Measurements from ENCODE around the gene SYNDIG1. TPM values are rescaled to one million over a fixed set of nuclear protein-coding genes. Genes with fewer than 3 reads are reported as not detected.

The SYNDIG1 gene
- total RNA-seq, 1 experiment from 2014 or later, result 5.4 TPM

GRCh38 chr20:24492698-24493097 lies 23.3 kb downstream of the SYNDIG1 start:
- Histone ChIP-seq H3K23me2 (ENCODE audit: insufficient read length, low read depth, low read length, poor library complexity, severe bottlenecking) (no peaks in the 10 kb centered on the region), H2AK5ac (ENCODE audit: insufficient read length, low read length) (no peak overlapping the region), H3K4ac (ENCODE audit: low read depth, low read length) (no peak overlapping the region), H3K79me2 (ENCODE audit: insufficient read depth, low read length) (no peaks in the 10 kb centered on the region), H3K23ac (ENCODE audit: insufficient read length, low read depth, low read length) (no peak overlapping the region), H4K8ac (replicated peaks; ENCODE audit: insufficient read length, low read depth, low read length) (no peak overlapping the region), H3K27me3 (ENCODE audit: insufficient read depth, low read length) (no peaks in the 10 kb centered on the region), H2BK15ac (ENCODE audit: low read depth, low read length) (no peak overlapping the region), H3K27ac (ENCODE audit: insufficient read length, low read depth, low read length) (no peak overlapping the region), H3K79me1 (ENCODE audit: insufficient read depth, low read depth, low read length, poor library complexity, severe bottlenecking) (no peaks in the 10 kb centered on the region), H3T11ph (ENCODE audit: low read length) (no peak overlapping the region), H2BK5ac (ENCODE audit: insufficient read length, low read length) (no peak overlapping the region), H4K5ac (ENCODE audit: insufficient read length, low read depth, low read length) (no peak overlapping the region), H2AFZ (ENCODE audit: low read length) (no peak overlapping the region), H4K20me1 (ENCODE audit: control insufficient read depth, insufficient read depth, insufficient read length) (no peaks in the 10 kb centered on the region), H3K4me1 (ENCODE audit: insufficient read depth, low read length) (peaks cover 14% of the 10 kb centered on the region), H3K9me3 (ENCODE audit: control insufficient read depth, low read depth, low read length) (no peaks in the 10 kb centered on the region), H3K9ac (ENCODE audit: extremely low read depth, insufficient read length, low read length) (no peak overlapping the region), H3K18ac (ENCODE audit: insufficient read length, low read depth, low read length) (no peak overlapping the region), H3K4me2 (ENCODE audit: insufficient read depth, insufficient read length, low read length) (no peak overlapping the region), H3K14ac (ENCODE audit: insufficient read depth, low read length) (no peak overlapping the region), H2BK20ac (ENCODE audit: low read depth, low read length, poor library complexity, severe bottlenecking) (no peak overlapping the region), H4K91ac (ENCODE audit: insufficient read length, low read depth, low read length) (no peak overlapping the region), H3K56ac (ENCODE audit: insufficient read length, low read depth, low read length) (no peak overlapping the region), H2BK12ac (ENCODE audit: insufficient read length, low read depth, low read length) (no peak overlapping the region), H2BK120ac (ENCODE audit: low read depth, low read length, poor library complexity, severe bottlenecking) (no peak overlapping the region)
- H3K4me1 Mint-ChIP-seq, result peaks cover 31 to 48% of the 10 kb centered on the region in 2 experiments
- H3K27me3 Mint-ChIP-seq (ENCODE audit: low read depth), result peaks cover 1% of the 10 kb centered on the region; the same call in 1 of the 2 replicates
- DNase-seq, result no peak
- WGBS (ENCODE audit: extremely low coverage, insufficient read length, low lambda C conversion rate), result no CpG with 5 or more reads among the region's 2 CpGs
- TF ChIP-seq, protein P1, sequence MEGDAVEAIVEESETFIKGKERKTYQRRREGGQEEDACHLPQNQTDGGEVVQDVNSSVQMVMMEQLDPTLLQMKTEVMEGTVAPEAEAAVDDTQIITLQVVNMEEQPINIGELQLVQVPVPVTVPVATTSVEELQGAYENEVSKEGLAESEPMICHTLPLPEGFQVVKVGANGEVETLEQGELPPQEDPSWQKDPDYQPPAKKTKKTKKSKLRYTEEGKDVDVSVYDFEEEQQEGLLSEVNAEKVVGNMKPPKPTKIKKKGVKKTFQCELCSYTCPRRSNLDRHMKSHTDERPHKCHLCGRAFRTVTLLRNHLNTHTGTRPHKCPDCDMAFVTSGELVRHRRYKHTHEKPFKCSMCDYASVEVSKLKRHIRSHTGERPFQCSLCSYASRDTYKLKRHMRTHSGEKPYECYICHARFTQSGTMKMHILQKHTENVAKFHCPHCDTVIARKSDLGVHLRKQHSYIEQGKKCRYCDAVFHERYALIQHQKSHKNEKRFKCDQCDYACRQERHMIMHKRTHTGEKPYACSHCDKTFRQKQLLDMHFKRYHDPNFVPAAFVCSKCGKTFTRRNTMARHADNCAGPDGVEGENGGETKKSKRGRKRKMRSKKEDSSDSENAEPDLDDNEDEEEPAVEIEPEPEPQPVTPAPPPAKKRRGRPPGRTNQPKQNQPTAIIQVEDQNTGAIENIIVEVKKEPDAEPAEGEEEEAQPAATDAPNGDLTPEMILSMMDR (conservative IDR thresholded peaks at IDR 0.05), result no peak
- peaks cover 0 to 21% (median 19%) of the 10 kb centered on the region in 3 experiments; a peak in 6 of 7 replicates for H3K36me3 Mint-ChIP-seq (ENCODE audit: insufficient read depth in 1 of 3, low read depth in 3 of 3)
- no peaks in the 10 kb centered on the region; a peak in 1 of 5 replicates for H3K9me3 Mint-ChIP-seq
- peak overlapping the region in 1 of 2 experiments; percentile 13; a peak in 1 of 5 replicates for H3K4me3 Mint-ChIP-seq
- no peak overlapping the region; a peak in 1 of 7 replicates for H3K27ac Mint-ChIP-seq
